NOMO-1 treated with dmso at 0.1 percent for 144 hours (cell line): ENCODE data around the gene EPYC.

ENCODE experiments used
- DNase-seq: peaks from one replicate; lab custom pipeline; 2025; ENCODE audit not compliant: unreplicated experiment; lab: John Stamatoyannopoulos, UW

Gene EPYC

GRCh38 chr12:91004872-91005271 is at the start of gene EPYC:
Gene EPYC, minus strand, starts transcription at chr12:91004972. Its CDS starts 2,407 bp downstream, at chr12:91002565.
- no peak for DNase-seq

- no peak for DNase-seq
Observed at GRCh38 chr12:91053951-91054715, 49.4 kb upstream of the EPYC start.

- no peak for DNase-seq
Observed at GRCh38 chr12:91052026-91052425, 47.3 kb upstream of the EPYC start.

- no peak for DNase-seq
Observed at GRCh38 chr12:91044586-91044985, 39.8 kb upstream of the EPYC start.

GRCh38 chr12:91043408-91043807 is 38.6 kb upstream of the EPYC start:
- no peak for DNase-seq

- DNase-seq: no peak
Observed at GRCh38 chr12:91040096-91040755, 35.5 kb upstream of the EPYC start.

GRCh38 chr12:91037276-91037675 is 32.5 kb upstream of the EPYC start:
- no peak for DNase-seq

- DNase-seq: no peak
Observed at GRCh38 chr12:91033251-91033650, 28.5 kb upstream of the EPYC start.

- no peak for DNase-seq
Observed at GRCh38 chr12:91023326-91024004, 18.7 kb upstream of the EPYC start.

GRCh38 chr12:91021076-91021475 is 16.3 kb upstream of the EPYC start:
- no peak for DNase-seq

GRCh38 chr12:91019455-91019854 is 14.7 kb upstream of the EPYC start:
- DNase-seq: no peak

GRCh38 chr12:91017511-91018263 is 12.9 kb upstream of the EPYC start:
- DNase-seq: no peak

- no peak for DNase-seq
Observed at GRCh38 chr12:91017043-91017442, 12.3 kb upstream of the EPYC start.

GRCh38 chr12:91009319-91009950 is 4.7 kb upstream of the EPYC start:
- no peak for DNase-seq

- DNase-seq: no peak
Observed at GRCh38 chr12:91007531-91008290, 2.9 kb upstream of the EPYC start.

- no peak for DNase-seq
Observed at GRCh38 chr12:91003737-91004136, 1.0 kb downstream of the EPYC start.

GRCh38 chr12:91001306-91001705 is 3.5 kb downstream of the EPYC start:
- DNase-seq: no peak

- no peak for DNase-seq
Observed at GRCh38 chr12:90999966-91000365, 4.8 kb downstream of the EPYC start.

GRCh38 chr12:90999527-90999926 is 5.2 kb downstream of the EPYC start:
- DNase-seq: no peak

GRCh38 chr12:90995010-90995409 is 9.8 kb downstream of the EPYC start:
- DNase-seq: no peak
